Mammary epithelial cell (primary cell): Measurements from ENCODE around the gene TJP1.

Source experiments
- EZH2 ChIP-seq: IDR thresholded peaks from 2 replicates; pipeline ENCODE4 v1.6.1; 2012; ENCODE audit warnings: low read length, inconsistent platforms, borderline replicate concordance
- TF ChIP-seq, protein P1 (sequence below), 2 donors: IDR thresholded peaks in 1 of 2; conservative IDR thresholded peaks in 1 of 2; 2 replicates each; pipeline ENCODE4 v1.5.1; 2011 to 2012; ENCODE audit warnings: inconsistent platforms in 2 of 2, low read length in 2 of 2, mild to moderate bottlenecking in 2 of 2, control low read depth in 1 of 2, low read depth in 1 of 2; ENCODE audit not compliant: insufficient read depth in 1 of 2; ENCODE audit errors: extremely low read depth in 1 of 2

DNA sequence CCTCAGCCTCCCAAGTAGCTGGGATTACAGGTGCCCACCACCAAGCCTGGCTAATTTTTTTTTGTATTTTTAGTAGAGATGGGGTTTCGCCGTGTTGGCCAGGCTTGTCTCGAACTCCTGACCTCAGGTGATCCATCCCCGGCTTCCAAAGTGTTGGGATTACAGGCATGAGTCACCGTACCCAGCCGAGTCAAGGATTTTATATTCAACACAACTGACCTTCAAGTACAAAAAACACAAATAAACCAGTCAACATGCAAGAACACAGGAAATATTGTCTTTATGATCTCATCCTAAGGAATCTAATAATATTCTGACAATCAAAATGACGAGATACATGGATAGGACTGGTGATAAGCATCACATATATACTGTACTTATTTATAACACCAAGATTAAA, 37.9 kb downstream of the TJP1 start:
- TF ChIP-seq, protein P1, sequence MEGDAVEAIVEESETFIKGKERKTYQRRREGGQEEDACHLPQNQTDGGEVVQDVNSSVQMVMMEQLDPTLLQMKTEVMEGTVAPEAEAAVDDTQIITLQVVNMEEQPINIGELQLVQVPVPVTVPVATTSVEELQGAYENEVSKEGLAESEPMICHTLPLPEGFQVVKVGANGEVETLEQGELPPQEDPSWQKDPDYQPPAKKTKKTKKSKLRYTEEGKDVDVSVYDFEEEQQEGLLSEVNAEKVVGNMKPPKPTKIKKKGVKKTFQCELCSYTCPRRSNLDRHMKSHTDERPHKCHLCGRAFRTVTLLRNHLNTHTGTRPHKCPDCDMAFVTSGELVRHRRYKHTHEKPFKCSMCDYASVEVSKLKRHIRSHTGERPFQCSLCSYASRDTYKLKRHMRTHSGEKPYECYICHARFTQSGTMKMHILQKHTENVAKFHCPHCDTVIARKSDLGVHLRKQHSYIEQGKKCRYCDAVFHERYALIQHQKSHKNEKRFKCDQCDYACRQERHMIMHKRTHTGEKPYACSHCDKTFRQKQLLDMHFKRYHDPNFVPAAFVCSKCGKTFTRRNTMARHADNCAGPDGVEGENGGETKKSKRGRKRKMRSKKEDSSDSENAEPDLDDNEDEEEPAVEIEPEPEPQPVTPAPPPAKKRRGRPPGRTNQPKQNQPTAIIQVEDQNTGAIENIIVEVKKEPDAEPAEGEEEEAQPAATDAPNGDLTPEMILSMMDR (conservative IDR thresholded peaks at IDR 0.05 in 1 of 2, IDR thresholded peaks at IDR 0.05 in 1 of 2; ENCODE audit: extremely low read depth in 1 of 2, insufficient read depth in 1 of 2, low read depth in 1 of 2, low read length in 2 of 2): no peak
- no peak for TF ChIP-seq EZH2
